Fibroblast of pulmonary artery (primary cell): ENCODE data around the gene INTS13.

Source experiments
- DNase-seq: peaks from one replicate; pipeline ENCODE4 v3.0.0-alpha.2; 2010; ENCODE audit warnings: low read depth
- H3K4me3 ChIP-seq: replicated peaks from 2 replicates; pipeline ENCODE4 v1.5.1; 2011; ENCODE audit warnings: low read depth, mild to moderate bottlenecking, control low read depth, low read length, moderate library complexity
- TF ChIP-seq, protein P1 (sequence below): IDR thresholded peaks from 2 replicates; pipeline ENCODE4 v1.5.1; 2011; ENCODE audit warnings: mild to moderate bottlenecking, control low read depth, low read length, inconsistent platforms; ENCODE audit errors: missing control alignments

The INTS13 gene

DNA sequence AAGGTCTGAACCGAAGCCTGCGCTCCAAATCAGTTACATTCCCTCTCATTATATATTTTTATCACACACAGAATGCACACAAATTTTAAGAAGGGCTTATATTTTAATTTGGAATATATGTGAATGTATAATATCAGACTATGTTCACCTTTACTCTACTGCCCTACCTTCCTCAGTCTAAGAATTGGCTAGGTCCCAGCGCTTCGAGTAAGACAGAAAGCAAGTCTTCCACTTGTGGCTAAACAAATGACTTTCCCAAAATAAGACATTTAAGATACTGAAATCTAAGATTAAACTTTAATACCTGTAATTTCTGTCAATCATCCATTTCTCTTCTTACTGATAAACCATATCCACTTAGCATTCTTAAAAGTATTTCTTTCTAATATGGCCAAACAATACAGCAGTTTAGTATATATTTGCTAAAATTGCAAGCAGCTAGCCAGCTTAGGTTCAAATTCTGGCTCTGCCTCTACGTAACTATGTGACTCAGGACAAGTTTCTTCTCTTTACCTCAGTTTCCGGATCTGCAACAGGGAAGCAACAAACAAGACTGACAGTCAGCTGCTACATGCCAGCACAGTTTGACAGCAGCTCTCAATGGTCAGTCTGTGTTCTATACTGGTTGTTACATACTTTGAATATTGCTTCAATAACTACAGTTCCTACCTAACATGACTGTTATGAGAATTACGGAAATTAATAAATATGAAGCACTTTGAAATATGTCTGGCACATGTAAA, 2.0 kb downstream of the INTS13 start:
- TF ChIP-seq, protein P1, sequence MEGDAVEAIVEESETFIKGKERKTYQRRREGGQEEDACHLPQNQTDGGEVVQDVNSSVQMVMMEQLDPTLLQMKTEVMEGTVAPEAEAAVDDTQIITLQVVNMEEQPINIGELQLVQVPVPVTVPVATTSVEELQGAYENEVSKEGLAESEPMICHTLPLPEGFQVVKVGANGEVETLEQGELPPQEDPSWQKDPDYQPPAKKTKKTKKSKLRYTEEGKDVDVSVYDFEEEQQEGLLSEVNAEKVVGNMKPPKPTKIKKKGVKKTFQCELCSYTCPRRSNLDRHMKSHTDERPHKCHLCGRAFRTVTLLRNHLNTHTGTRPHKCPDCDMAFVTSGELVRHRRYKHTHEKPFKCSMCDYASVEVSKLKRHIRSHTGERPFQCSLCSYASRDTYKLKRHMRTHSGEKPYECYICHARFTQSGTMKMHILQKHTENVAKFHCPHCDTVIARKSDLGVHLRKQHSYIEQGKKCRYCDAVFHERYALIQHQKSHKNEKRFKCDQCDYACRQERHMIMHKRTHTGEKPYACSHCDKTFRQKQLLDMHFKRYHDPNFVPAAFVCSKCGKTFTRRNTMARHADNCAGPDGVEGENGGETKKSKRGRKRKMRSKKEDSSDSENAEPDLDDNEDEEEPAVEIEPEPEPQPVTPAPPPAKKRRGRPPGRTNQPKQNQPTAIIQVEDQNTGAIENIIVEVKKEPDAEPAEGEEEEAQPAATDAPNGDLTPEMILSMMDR, result no peak
- no peak for DNase-seq
- peak overlapping the region; percentile 94 for H3K4me3 ChIP-seq

DNA sequence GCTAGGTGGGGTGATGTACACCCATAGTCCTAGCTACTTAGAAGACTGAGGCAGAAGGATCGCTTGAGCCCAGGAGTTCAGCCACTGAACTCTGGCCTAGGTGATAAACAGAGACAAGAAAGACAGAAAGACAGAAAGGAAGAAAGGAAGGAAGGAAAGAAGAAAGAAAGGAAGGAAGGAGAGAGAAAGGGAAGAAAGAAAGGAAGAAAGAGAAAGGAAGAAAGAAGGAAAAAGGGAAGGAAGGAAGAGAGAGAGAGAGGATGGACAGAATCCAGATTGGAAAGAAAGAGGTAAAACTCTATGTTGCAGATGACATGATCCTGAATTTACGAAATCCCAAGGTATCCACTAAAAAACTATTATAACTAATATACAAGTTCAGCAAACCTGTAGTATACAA, 8.2 kb downstream of the INTS13 start:
- TF ChIP-seq, protein P1, result no peak
- H3K4me3 ChIP-seq, result no peak overlapping the region
- DNase-seq, result no peak

GRCh38 chr12:26928661-26929060, 9.1 kb downstream of the INTS13 start:
- DNase-seq, result no peak
- TF ChIP-seq, protein P1, result no peak
- no peak overlapping the region for H3K4me3 ChIP-seq

DNA sequence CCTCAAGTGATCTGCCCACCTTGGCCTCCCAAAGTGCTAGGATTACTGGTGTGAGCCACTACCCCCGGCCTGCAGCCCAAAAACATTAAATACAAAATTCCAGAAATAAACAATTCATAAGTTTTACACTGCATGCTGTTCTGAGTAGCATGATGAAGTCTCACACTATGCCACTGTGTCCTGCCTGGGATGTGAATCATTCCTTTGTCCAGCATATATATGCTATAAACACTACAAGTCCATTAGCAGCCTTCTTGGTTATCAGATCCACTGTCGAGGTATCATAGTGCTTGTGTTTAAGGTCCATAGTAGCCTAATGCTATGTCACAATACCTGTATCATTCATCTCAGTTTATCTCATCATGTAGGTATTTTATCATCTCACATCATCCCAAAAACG, 15.9 kb downstream of the INTS13 start:
- TF ChIP-seq, protein P1, result no peak
- DNase-seq, result no peak
- no peak overlapping the region for H3K4me3 ChIP-seq

DNA sequence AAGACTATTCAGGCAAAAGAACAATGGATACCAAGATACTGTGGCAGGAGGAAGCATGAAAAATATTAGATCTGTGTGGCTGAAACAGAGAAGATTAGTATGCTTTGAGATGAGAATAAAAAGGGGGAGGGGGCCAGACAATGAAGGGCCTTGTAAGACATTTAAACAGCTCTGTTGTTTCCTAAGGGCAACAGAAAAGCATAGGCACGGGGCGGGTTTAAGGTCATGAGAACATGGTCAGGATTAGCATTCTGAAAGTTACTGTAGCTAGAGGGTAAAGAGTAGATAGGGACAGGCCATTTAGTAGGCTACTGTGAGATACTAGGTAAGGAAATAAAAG, 18.6 kb downstream of the INTS13 start:
- TF ChIP-seq, protein P1, result no peak
- no peak for DNase-seq
- no peak overlapping the region for H3K4me3 ChIP-seq

DNA sequence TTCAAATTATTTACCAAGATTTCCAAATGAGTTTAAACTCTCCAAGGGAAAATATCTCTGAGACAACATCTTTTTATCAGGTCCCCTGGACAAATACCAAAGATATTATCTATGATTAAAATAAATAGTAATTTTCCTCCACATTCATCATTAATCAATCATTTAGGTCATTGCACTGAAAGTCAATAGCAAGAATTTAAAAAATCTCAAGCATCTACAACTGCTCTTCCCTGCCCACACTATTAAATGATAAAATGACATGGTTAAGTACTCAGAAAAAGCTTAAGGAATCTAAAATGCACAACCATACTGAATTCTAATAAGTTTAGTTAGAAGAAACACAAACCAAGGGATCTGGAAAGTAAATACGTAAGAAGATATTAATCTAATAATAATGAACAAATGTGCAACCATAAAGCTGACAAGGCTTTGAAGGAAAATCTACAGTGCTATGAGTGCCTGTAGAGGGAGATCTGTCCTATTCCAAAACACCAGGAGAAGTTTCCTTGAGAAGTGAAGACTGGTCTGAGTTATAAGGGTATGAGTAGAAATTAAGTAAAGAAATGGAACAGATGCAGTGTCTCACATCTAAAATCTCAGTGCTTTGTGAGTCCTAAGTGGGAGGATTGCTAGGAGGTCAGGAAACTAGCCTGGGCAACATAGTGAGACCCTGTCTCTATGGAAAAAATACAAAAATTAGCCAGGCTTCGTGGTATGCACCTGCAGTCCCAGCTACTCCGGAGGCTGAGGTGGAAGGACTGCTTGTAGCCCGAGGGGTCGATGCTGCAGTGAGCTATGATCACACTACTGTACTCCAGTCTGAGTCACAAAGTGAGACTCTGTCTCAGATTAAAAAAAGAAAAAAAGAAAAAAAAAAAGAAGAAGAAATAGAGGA, 19.2 kb downstream of the INTS13 start:
- DNase-seq, result no peak
- TF ChIP-seq, protein P1, result peak; percentile 27
- no peak overlapping the region for H3K4me3 ChIP-seq
